OCI-LY1 (cell line): ENCODE results near the gene ROR2.

Source experiments
- CTCF ChIP-seq: fragments of 200-600 bp; sonication (generic), shearing (Covaris generic); IDR thresholded peaks from 2 replicates; pipeline ENCODE4 v1.5.1; 2017; ENCODE audit warnings: mild to moderate bottlenecking, antibody characterized with exemption, low read length, moderate library complexity, mixed read lengths
- EZH2 ChIP-seq: fragments of 200-600 bp; sonication (generic), shearing (Covaris generic); IDR thresholded peaks from 2 replicates; pipeline ENCODE4 v1.8.0; 2017; ENCODE audit warnings: borderline replicate concordance, mixed run types, mild to moderate bottlenecking, antibody characterized with exemption, low read length, moderate library complexity, mixed read lengths

- TF ChIP-seq CTCF: no peak
- no peak for TF ChIP-seq EZH2
Measured at GRCh38 chr9:91583161-91583875, 366.7 kb downstream of the ROR2 start.
